ENCODE results near the gene KLHL28.

Gene KLHL28

GRCh38 chr14:44959538-44959937 is 2.2 kb downstream of the KLHL28 start:
- DNase-seq: no peak

GRCh38 chr14:44956866-44957265 is 4.9 kb downstream of the KLHL28 start:
- DNase-seq: no peak

GRCh38 chr14:44955528-44955927 is 6.2 kb downstream of the KLHL28 start:
- DNase-seq: no peak

DNA sequence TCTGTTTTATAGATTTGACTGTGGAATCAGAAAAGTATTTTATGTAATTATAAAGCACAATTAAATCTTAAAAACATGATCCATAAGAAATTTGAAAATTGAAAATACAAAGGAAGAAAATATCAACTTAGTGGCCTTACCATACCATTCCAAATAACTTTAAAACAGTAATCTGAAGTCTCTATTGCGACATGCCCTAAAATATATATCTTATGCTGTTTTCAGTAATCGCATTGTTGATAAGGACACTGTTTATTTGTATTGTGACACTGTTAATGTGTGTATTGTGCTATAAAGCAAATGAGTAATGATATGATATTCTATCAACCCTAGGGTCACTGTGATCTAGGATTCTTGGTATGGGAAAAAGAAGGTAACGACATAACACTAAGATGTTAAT is 7.0 kb downstream of the KLHL28 start:
- DNase-seq: no peak

DNA sequence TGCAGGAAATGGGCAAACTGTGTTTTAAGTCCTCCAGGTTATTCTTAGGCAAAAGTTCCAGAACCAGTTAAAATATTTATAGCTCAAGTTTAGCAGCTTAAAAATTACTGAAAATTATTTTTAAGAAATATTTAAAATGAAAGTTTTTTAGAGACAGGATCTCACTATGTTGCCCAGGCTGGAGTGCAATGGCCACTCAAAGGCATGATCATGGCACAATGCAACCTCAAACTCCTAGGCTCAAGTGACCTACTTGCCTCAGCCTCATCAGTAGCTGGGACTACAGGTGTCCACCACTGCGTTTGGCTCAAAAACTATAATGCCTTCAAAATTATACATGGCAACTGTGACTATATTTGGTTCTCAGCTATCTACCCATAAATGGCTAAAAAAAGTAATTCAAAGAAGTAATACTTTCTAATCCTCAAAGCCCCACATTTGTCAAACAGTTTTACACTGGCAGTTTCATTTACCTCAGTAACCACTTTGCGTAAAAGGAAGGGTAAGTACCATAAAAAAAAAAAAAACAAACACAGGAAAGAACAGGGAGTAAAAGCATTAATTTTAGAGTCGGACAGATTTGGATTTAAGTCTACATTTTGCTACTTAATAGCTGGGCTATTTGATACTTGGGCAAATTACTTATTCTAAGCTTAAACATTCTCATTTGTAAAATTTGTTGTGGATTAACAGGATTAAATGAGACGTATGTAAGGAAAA is 9.2 kb downstream of the KLHL28 start:
- DNase-seq: no peak

DNA sequence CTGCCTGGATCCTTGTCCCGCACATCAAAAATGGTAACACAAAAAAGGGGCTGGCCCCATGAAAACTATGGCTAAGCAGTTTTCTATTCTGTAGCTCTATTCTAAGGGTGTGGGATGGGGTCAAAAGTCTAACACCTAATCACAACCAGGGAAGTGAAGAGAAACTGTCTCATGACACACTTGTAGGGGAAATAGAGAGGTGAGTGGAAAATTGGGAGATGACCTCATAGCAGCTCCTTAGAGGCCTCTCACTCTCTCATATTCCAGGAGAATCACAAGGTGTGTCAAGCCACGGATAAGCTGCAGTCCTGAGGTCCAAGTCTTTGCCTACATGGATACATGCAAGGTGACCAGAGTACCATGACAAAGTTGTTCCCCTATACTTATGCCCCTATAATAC is 10.7 kb downstream of the KLHL28 start:
- no peak for DNase-seq

DNA sequence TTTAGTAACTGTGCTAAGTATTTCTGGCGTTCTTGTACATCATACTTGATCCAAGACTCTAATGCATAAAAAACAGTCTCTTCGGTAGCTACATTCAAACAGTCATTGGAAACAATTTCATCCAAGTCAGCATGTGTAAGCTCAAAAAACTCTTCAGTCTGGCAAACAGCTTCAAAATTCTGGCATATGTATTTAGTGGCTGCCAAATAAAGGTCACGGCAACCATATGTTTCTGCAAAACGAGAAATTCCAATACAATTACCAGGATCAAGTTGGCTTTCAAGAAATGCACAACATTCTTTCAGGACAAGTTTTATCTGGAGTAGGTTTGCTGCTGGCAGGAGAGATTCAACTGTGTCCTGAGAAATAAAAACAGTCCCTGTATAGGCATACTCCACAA is 16.5 kb downstream of the KLHL28 start:
- no peak for DNase-seq

- DNase-seq: no peak
These were observed 17.6 kb downstream of the KLHL28 start for GRCh38 chr14:44944107-44944506.

GRCh38 chr14:44942436-44942835 is 19.3 kb downstream of the KLHL28 start:
- no peak for DNase-seq

- no peak for DNase-seq
These were observed 20.2 kb downstream of the KLHL28 start for GRCh38 chr14:44941591-44941990.

GRCh38 chr14:44940944-44941343 is 20.8 kb downstream of the KLHL28 start:
- no peak for DNase-seq

- DNase-seq: no peak
These were observed 21.5 kb downstream of the KLHL28 start for GRCh38 chr14:44940211-44940610.

- no peak for DNase-seq
These were observed 24.2 kb downstream of the KLHL28 start for GRCh38 chr14:44937547-44937946.

DNA sequence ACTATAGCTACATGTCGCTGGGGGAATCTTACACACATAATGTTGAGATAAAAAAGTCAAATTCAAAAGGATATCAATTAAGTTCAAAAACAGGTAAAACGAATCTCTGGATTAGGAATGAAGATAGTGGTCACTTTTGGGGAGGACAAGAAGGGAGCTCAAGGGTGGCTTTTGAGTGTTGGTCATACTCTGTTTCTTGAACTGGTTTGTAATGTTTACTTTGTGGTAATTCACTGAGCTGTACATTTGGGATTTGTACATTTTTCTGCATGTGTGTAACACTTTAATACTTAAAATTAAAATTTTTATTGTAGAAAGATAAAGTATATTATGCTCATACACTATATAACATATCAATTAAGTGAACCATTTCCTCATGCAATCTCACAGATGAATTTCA is 26.6 kb downstream of the KLHL28 start:
- no peak for DNase-seq

- no peak for DNase-seq
These were observed 33.0 kb downstream of the KLHL28 start for GRCh38 chr14:44928793-44929192.

DNA sequence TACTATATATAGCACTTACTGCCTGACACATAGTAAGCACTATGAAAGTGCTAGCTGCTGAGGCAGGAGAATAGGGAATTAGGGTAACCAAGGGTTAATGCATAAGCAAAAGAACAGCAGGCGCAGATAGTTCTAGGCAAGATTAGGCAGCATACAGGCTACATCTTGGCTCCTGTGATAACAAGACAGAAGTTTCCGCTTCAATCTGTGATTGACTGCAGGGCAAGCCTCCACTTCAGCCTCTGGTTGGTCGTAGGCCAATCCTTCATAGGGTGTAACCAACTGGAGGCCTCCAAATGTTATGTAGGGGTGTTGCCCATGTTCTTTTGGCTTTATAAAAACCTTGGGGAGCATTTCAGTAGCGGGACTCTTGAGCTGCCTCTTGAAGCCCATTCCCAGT is 46.9 kb downstream of the KLHL28 start:
- DNase-seq: no peak

GRCh38 chr14:44912041-44912869 is 49.5 kb downstream of the KLHL28 start:
- DNase-seq: no peak

GRCh38 chr14:44910821-44911220 is 50.9 kb downstream of the KLHL28 start:
- DNase-seq: no peak

- no peak for DNase-seq
These were observed 60.1 kb downstream of the KLHL28 start for GRCh38 chr14:44901696-44902095.

DNA sequence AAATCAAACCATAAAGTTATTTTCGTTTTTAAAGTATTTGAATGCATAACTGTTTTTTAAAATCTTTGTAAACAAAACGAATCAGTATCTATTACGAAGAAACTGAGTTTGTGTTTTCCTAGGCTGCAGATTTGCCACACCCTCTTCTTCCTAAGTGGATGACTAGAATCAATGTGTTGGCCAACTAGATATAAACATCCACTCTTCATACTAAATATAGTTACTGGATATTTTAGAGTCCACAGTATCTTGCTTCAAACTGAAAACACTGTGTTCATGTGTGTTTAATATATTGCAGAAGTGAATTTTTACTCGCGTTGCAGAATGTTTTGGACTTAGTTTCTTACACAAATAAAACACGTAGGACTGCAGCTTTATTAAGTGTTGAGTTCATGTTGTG is 63.2 kb downstream of the KLHL28 start:
- DNase-seq: no peak

- DNase-seq: no peak
These were observed 63.9 kb downstream of the KLHL28 start for GRCh38 chr14:44897845-44898151.

DNA sequence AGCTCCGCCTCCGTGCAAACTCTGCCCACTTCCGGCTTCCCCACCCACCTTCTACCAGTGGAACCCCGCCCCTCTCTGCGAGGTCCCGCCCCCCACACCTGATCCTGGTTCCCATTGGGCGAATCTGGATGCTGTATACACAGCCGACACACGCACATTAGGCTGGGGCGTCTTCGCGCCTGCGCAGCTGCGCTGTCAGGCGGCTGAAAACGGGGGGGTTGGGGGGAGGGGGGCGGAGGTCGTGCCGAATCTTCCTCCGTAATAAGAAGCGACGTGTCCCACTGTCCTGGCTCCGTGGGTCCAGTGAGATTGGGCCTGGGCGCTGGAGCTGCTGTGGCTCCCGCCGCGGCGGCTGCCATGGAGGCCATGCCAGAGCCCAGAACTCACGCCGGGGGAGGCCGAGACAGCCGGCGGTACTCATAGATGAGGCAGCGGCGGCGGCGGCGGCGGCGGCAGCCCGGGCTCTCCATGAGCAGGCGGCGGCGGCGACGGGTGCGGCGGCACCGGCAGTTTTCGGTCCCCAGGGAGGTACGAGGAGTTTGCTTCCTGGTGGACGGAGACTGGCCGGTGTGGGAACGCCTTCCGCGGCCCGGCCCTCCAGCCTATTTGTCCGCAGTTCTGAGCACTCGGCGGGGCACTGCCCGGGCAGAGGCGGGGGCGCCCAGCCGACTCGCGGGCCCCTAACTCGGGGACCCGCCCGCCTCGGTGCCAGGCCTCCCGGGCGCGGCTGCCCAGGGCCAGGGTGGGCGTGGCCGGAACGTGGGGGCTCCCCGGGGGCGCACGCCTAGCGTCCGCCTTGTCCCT is 64.5 kb downstream of the KLHL28 start:
- peak; percentile 92 for DNase-seq

DNA sequence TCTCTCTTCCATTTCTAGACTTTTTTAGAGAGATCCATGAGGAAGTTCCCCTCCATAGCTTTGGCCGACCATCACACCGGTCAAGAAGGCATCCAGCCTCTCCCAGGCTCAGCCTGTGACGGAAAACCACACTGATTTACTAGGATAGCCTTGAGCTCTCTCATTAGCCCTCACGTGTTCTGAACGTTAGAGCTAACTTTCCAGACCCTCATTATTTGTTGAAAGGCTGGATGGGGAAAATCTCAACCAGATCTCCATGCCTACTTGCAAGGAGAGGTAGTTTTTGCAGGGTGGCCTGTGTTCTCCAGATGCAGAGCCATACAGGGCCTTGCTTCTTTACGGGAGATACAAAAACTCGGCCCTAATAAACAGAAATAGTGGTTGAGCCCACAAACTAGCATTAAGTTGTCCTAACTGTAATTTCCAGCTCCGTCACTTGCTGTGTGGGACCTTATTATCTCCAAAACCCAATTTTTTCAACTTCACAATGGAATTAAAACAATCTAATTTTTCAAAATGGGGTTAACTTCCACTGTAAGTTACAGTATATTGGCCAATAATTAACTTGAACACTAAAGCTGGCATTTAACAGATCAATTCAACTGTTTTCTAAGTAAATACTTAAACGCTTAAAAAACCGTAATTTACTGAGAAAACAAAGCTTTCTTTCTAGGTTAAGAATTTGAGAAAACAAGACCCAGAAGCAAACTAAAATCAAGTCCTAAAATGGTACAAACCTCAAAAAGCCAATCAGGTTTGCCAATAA is 65.3 kb downstream of the KLHL28 start:
- no peak for DNase-seq
